GM12878 (cell line): ENCODE results near the gene SRPK3. TPM values are rescaled to one million over a fixed set of nuclear protein-coding genes. Genes with fewer than 3 reads are reported as not detected.

ENCODE experiments used
- ATAC-seq: fragments of 200-7000 bp; cut with Tn5 transposase; 3 replicates; pipeline ENCODE4 v1.9.1; 2020; ENCODE audit warnings: mild to moderate bottlenecking, moderate library complexity
- BruUV-seq: library from RNA; stranded (reverse); fragments of 400-500 nt; replicated peaks from 2 replicates; lab custom pipeline; 2021; lab: Mats Ljungman, UMichigan
- CTCF ChIA-PET: fragments of 300-600 bp; sonication (Branson Sonifier 250); formaldehyde crosslinking; extraction: SDS; loops from one replicate; lab custom pipeline; 2021; ENCODE audit warnings: inconsistent platforms; lab: Yijun Ruan, JAX
- POLR2A ChIA-PET: fragments of 350-600 bp; formaldehyde crosslinking; extraction: SDS; loops from one replicate; lab custom pipeline; 2021; ENCODE audit warnings: inconsistent platforms; lab: Charles Lee
- RAD21 ChIA-PET: fragments of 300-600 bp; sonication (Branson Sonifier 250); formaldehyde crosslinking; loops from one replicate; lab custom pipeline; 2023; ENCODE audit warnings: antibody characterized with exemption; ENCODE audit not compliant: unreplicated experiment; lab: Charles Lee
- SMC1A ChIA-PET: fragments of 300-600 bp; sonication (Branson Sonifier 250); formaldehyde crosslinking; loops from one replicate; lab custom pipeline; 2023; ENCODE audit not compliant: unreplicated experiment, uncharacterized antibody; lab: Charles Lee
- DNase-seq: peaks from one replicate; pipeline ENCODE4 v3.0.0-alpha.2; 2011; ENCODE audit warnings: low read depth, low spot score
- FAIRE-seq: peaks from 3 replicates; lab custom pipeline; 2011; peaks lifted over from hg19 to GRCh38; lab: Jason Lieb, UNC
- H2AFZ ChIP-seq: 2 replicates; pipeline ENCODE4 v1.6.0; 2011; ENCODE audit warnings: low read depth, low read length, control low read depth; ENCODE audit not compliant: control insufficient read depth
- H3K27ac ChIP-seq: 2 replicates; pipeline ENCODE4 v1.5.1; 2011; ENCODE audit warnings: control low read depth; ENCODE audit not compliant: control insufficient read depth, insufficient read depth
- H3K27me3 ChIP-seq, 2 experiments: replicated peaks in 1 of 2; 2 replicates each; pipeline versions ENCODE4 v1.6.0 to v1.6.1; 2011; ENCODE audit warnings: low read length in 1 of 2; ENCODE audit not compliant: control insufficient read depth in 2 of 2, insufficient read depth in 2 of 2
- H3K36me3 ChIP-seq, 2 experiments: 2 replicates each; pipeline ENCODE4 v1.5.1; 2011; ENCODE audit warnings: low read length in 1 of 2; ENCODE audit not compliant: control insufficient read depth in 2 of 2, insufficient read depth in 2 of 2
- H3K4me1 ChIP-seq: 2 replicates; pipeline ENCODE4 v1.6.1; 2011; ENCODE audit warnings: mild to moderate bottlenecking, low read length, moderate library complexity, mixed read lengths; ENCODE audit not compliant: control insufficient read depth, insufficient read depth
- H3K4me2 ChIP-seq: 2 replicates; pipeline ENCODE4 v1.6.0; 2011; ENCODE audit warnings: control low read depth; ENCODE audit not compliant: control insufficient read depth, insufficient read depth
- H3K4me3 ChIP-seq: fragments of 200-600 bp; sonication (generic); 2 replicates; pipeline ENCODE4 v1.5.1; 2016
- H3K79me2 ChIP-seq: 2 replicates; pipeline ENCODE4 v1.6.0; 2011; ENCODE audit warnings: low read length; ENCODE audit not compliant: control insufficient read depth, insufficient read depth
- H3K9ac ChIP-seq: 2 replicates; pipeline ENCODE4 v1.8.0; 2011; ENCODE audit warnings: low read length, control low read depth, mixed read lengths; ENCODE audit not compliant: control insufficient read depth, insufficient read depth
- H3K9me3 ChIP-seq: replicated peaks from 3 replicates; pipeline ENCODE4 v1.5.1; 2011; ENCODE audit warnings: mild to moderate bottlenecking, low read length; ENCODE audit not compliant: control insufficient read depth, insufficient read depth
- H4K20me1 ChIP-seq: 2 replicates; pipeline ENCODE4 v1.6.0; 2011; ENCODE audit not compliant: control insufficient read depth, insufficient read depth
- CEBPB ChIP-seq, 2 experiments: fragments of 150-350 bp in 1 of 2; IDR thresholded peaks; 2 replicates each; pipeline ENCODE4 v1.6.1; 2012 to 2014; ENCODE audit warnings: low read depth in 2 of 2, low read length in 2 of 2, borderline replicate concordance in 1 of 2, inconsistent platforms in 1 of 2
- CREB1 ChIP-seq: IDR thresholded peaks from 2 replicates; pipeline ENCODE4 v1.6.1; 2012; ENCODE audit warnings: low read depth, mild to moderate bottlenecking, inconsistent platforms
- EZH2 ChIP-seq: IDR thresholded peaks from 2 replicates; pipeline ENCODE4 v1.6.1; 2012; ENCODE audit warnings: low read depth, mild to moderate bottlenecking, control low read depth, inconsistent platforms, low read length, borderline replicate concordance; ENCODE audit not compliant: control insufficient read depth
- MTA3 ChIP-seq: IDR thresholded peaks from 2 replicates; pipeline ENCODE4 v1.6.1; 2012; ENCODE audit warnings: low read length, inconsistent platforms, borderline replicate concordance
- NFIC ChIP-seq: IDR thresholded peaks from 2 replicates; pipeline ENCODE4 v1.6.1; 2012; ENCODE audit warnings: low read depth, mild to moderate bottlenecking, inconsistent platforms, low read length, moderate library complexity
- NFYA ChIP-seq: IDR thresholded peaks from 2 replicates; pipeline ENCODE4 v1.6.1; 2011; ENCODE audit warnings: low read depth, mild to moderate bottlenecking, low read length, improper control_type of control experiment, borderline replicate concordance
- NFYB ChIP-seq: IDR thresholded peaks from 2 replicates; pipeline ENCODE4 v1.6.1; 2011; ENCODE audit warnings: low read depth, mild to moderate bottlenecking, low read length, improper control_type of control experiment, moderate library complexity; ENCODE audit not compliant: insufficient read depth
- RUNX3 ChIP-seq: IDR thresholded peaks from 2 replicates; pipeline ENCODE4 v1.6.1; 2012; ENCODE audit warnings: low read length, inconsistent platforms
- SPI1 ChIP-seq: IDR thresholded peaks from 2 replicates; pipeline ENCODE4 v1.6.1; 2011; ENCODE audit warnings: low read depth, mild to moderate bottlenecking, low read length, moderate library complexity, borderline replicate concordance; ENCODE audit not compliant: insufficient read depth
- ZBED1 ChIP-seq: IDR thresholded peaks from 2 replicates; pipeline ENCODE4 v1.6.1; 2016; ENCODE audit warnings: borderline replicate concordance
- WGBS: methylation state at CpG from one replicate; pipeline ENCODE4 v1.1.6; 2016; ENCODE audit warnings: low lambda C conversion rate; ENCODE audit not compliant: insufficient replicate concordance, insufficient coverage; ENCODE audit errors: missing lambda C conversion rate; 5-methylcytosine and 5-hydroxymethylcytosine counted together
- in situ Hi-C: fragments of 300-500 bp; cut with MboI; formaldehyde crosslinking; loops from 9 replicates; pipeline ENCODE4 v1.14.3; 2018; ENCODE audit warnings: mixed read lengths
- intact Hi-C: fragments of 100-400 bp; cut with micrococcal nuclease; formaldehyde crosslinking; loops from one replicate; pipeline ENCODE4 v1.14.2; 2022; ENCODE audit not compliant: unreplicated experiment
- polyA plus RNA-seq, 11 experiments: library from polyadenylated mRNA; depleted of rRNA in 4 of 11; unstranded in 6 of 11; stranded (reverse) in 5 of 11; fragments of >200 nt; fragmentation: Nextera tagmentation in 4 of 11; fragmentation: Illumina TruSeq in 1 of 11; extraction: Ambion mirVana in 4 of 11; extraction: Trizol in 1 of 11; gene quantifications; 1 replicate in 1 of 11; 2 replicates in 10 of 11; pipeline versions ENCODE4 v1.2.1 to v1.2.3, GENCODE V29; 2011 to 2016; ENCODE audit warnings: inconsistent platforms in 2 of 11, missing spikeins in 2 of 11, low read depth in 1 of 11
- total RNA-seq, 4 experiments: library from RNA; depleted of rRNA in 3 of 4; stranded (reverse); fragments of >200 nt in 3 of 4; fragmentation: Illumina TruSeq in 1 of 4; extraction: Trizol in 1 of 4; gene quantifications; 2 replicates each; pipeline versions ENCODE4 v1.2.1 to v1.2.3, GENCODE V29; 2013 to 2021
- TF ChIP-seq, protein P1 (sequence below): fragments of 450-650 bp; IDR thresholded peaks from 2 replicates; pipeline ENCODE4 v1.6.1; 2017; ENCODE audit warnings: antibody characterized with exemption, mild to moderate bottlenecking, moderate library complexity
- TF ChIP-seq, protein P2 (sequence below): IDR thresholded peaks from 2 replicates; pipeline ENCODE4 v1.6.1; 2012; ENCODE audit warnings: low read length, inconsistent platforms
- TF ChIP-seq, protein P3 (sequence below): fragments of 450-650 bp; IDR thresholded peaks from 2 replicates; pipeline ENCODE4 v1.6.1; 2016; ENCODE audit warnings: mild to moderate bottlenecking, moderate library complexity, borderline replicate concordance

Gene SRPK3
- total and polyA plus RNA-seq, 10 of the 15 experiments (the other 5 are each of a cell fraction or from before 2014, with no cell fraction given), result 0.05 to 0.19 TPM; not detected in 8

DNA sequence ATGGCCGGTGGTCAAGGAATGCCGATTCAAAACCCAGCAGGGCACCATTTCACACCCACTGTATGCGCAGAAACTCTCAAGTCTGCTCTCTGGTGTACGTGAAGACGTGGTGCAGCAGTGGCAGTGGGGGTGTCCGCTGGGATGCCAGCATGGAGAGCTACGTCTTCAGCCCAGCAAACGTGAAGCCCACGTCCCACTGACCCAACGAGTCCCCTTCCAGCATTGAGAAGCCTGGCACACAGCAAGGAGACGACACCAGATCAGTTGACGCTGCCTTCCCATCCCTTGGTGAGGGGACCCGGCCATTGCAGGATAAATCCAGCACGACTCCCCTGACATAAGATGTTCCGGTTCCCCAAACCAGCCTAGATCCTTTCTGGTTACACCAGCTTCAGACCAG, 19.0 kb upstream of the SRPK3 start:
- 42% methylated on average over 15 of the region's 15 CpGs for WGBS
- no peak overlapping the region for H3K4me3 ChIP-seq
- no peaks in the 10 kb centered on the region for H3K4me1 ChIP-seq
- no peaks in the 10 kb centered on the region for H4K20me1 ChIP-seq
- CTCF ChIA-PET, result interaction anchor here (1.1 to 1.8 kb wide), 2 partner anchors 163 to 190 kb away, joined by 4 read pairs; no protein-coding TSS in a partner anchor
- H2AFZ ChIP-seq, result no peak overlapping the region
- no peak for FAIRE-seq
- in situ Hi-C loops, result loop anchor here (5.0 kb wide), 1 partner anchor 200 kb away; no protein-coding TSS in a partner anchor
- RAD21 ChIA-PET, result interaction anchor here (1.6 kb wide), 1 partner anchor 74 kb away, joined by 3 read pairs; the partner anchor contains the start of gene SLC6A8
- H3K79me2 ChIP-seq, result no peaks in the 10 kb centered on the region
- BruUV-seq, result no TSS peak
- no peaks in the 10 kb centered on the region for H3K9me3 ChIP-seq
- H3K36me3 ChIP-seq, result no peaks in the 10 kb centered on the region
- no peak for DNase-seq
- H3K9ac ChIP-seq, result no peak overlapping the region
- H3K4me2 ChIP-seq, result no peak overlapping the region
- no peak overlapping the region for H3K27ac ChIP-seq
- ATAC-seq, result no peak
- no peaks in the 10 kb centered on the region for H3K27me3 ChIP-seq
- POLR2A ChIA-PET, result no interaction called here
- intact Hi-C loops, result loop anchor here (5.0 kb wide), 1 partner anchor 290 kb away; no protein-coding TSS in a partner anchor
- SMC1A ChIA-PET, result no interaction called here
- TF ChIP-seq SPI1 (no peak), NFYB (no peak), NFYA (no peak), RUNX3 (no peak), MTA3 (no peak), CREB1 (no peak), NFIC (no peak), EZH2 (no peak), ZBED1 (no peak), CEBPB (IDR thresholded peaks at IDR 0.05; ENCODE audit: borderline replicate concordance in 1 of 2, low read depth in 2 of 2, low read length in 2 of 2) (no peak)
- TF ChIP-seq, protein P1, sequence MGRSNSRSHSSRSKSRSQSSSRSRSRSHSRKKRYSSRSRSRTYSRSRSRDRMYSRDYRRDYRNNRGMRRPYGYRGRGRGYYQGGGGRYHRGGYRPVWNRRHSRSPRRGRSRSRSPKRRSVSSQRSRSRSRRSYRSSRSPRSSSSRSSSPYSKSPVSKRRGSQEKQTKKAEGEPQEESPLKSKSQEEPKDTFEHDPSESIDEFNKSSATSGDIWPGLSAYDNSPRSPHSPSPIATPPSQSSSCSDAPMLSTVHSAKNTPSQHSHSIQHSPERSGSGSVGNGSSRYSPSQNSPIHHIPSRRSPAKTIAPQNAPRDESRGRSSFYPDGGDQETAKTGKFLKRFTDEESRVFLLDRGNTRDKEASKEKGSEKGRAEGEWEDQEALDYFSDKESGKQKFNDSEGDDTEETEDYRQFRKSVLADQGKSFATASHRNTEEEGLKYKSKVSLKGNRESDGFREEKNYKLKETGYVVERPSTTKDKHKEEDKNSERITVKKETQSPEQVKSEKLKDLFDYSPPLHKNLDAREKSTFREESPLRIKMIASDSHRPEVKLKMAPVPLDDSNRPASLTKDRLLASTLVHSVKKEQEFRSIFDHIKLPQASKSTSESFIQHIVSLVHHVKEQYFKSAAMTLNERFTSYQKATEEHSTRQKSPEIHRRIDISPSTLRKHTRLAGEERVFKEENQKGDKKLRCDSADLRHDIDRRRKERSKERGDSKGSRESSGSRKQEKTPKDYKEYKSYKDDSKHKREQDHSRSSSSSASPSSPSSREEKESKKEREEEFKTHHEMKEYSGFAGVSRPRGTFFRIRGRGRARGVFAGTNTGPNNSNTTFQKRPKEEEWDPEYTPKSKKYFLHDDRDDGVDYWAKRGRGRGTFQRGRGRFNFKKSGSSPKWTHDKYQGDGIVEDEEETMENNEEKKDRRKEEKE, result no peak
- TF ChIP-seq, protein P2, sequence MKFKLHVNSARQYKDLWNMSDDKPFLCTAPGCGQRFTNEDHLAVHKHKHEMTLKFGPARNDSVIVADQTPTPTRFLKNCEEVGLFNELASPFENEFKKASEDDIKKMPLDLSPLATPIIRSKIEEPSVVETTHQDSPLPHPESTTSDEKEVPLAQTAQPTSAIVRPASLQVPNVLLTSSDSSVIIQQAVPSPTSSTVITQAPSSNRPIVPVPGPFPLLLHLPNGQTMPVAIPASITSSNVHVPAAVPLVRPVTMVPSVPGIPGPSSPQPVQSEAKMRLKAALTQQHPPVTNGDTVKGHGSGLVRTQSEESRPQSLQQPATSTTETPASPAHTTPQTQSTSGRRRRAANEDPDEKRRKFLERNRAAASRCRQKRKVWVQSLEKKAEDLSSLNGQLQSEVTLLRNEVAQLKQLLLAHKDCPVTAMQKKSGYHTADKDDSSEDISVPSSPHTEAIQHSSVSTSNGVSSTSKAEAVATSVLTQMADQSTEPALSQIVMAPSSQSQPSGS, result no peak
- TF ChIP-seq, protein P3, sequence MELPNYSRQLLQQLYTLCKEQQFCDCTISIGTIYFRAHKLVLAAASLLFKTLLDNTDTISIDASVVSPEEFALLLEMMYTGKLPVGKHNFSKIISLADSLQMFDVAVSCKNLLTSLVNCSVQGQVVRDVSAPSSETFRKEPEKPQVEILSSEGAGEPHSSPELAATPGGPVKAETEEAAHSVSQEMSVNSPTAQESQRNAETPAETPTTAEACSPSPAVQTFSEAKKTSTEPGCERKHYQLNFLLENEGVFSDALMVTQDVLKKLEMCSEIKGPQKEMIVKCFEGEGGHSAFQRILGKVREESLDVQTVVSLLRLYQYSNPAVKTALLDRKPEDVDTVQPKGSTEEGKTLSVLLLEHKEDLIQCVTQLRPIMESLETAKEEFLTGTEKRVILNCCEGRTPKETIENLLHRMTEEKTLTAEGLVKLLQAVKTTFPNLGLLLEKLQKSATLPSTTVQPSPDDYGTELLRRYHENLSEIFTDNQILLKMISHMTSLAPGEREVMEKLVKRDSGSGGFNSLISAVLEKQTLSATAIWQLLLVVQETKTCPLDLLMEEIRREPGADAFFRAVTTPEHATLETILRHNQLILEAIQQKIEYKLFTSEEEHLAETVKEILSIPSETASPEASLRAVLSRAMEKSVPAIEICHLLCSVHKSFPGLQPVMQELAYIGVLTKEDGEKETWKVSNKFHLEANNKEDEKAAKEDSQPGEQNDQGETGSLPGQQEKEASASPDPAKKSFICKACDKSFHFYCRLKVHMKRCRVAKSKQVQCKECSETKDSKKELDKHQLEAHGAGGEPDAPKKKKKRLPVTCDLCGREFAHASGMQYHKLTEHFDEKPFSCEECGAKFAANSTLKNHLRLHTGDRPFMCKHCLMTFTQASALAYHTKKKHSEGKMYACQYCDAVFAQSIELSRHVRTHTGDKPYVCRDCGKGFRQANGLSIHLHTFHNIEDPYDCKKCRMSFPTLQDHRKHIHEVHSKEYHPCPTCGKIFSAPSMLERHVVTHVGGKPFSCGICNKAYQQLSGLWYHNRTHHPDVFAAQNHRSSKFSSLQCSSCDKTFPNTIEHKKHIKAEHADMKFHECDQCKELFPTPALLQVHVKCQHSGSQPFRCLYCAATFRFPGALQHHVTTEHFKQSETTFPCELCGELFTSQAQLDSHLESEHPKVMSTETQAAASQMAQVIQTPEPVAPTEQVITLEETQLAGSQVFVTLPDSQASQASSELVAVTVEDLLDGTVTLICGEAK, result no peak
